Astrocyte of the hippocampus (primary cell): Measurements from ENCODE around the gene DPYSL4.
"Not testable (repeated sequence)": the region's sequence is repeated elsewhere in the genome, so short reads cannot be mapped to it uniquely, and the experiment has no call there.

Experiments
- DNase-seq: peaks from one replicate; pipeline ENCODE4 v3.0.0; 2011; ENCODE audit warnings: low read depth, low spot score

The DPYSL4 gene

GRCh38 chr10:132149917-132150316 lies 36.8 kb upstream of the DPYSL4 start:
- no peak for DNase-seq

- DNase-seq = no peak
These were observed 36.0 kb upstream of the DPYSL4 start for GRCh38 chr10:132150777-132151176.

- DNase-seq = no peak
These were observed 35.3 kb upstream of the DPYSL4 start for GRCh38 chr10:132151286-132151950.

- no peak for DNase-seq
These were observed 34.7 kb upstream of the DPYSL4 start for GRCh38 chr10:132151951-132152505.

GRCh38 chr10:132152896-132153580 lies 33.7 kb upstream of the DPYSL4 start:
- DNase-seq = no peak

- DNase-seq = no peak
These were observed 33.0 kb upstream of the DPYSL4 start for GRCh38 chr10:132153616-132154217.

GRCh38 chr10:132154440-132154839 lies 32.3 kb upstream of the DPYSL4 start:
- no peak for DNase-seq

- DNase-seq = no peak
These were observed 31.8 kb upstream of the DPYSL4 start for GRCh38 chr10:132154931-132155330.

- no peak for DNase-seq
These were observed 30.9 kb upstream of the DPYSL4 start for GRCh38 chr10:132155723-132156381.

GRCh38 chr10:132156382-132156781 lies 30.4 kb upstream of the DPYSL4 start:
- no peak for DNase-seq

- no peak for DNase-seq
These were observed 29.6 kb upstream of the DPYSL4 start for GRCh38 chr10:132157101-132157500.

- DNase-seq = no peak
These were observed 28.5 kb upstream of the DPYSL4 start for GRCh38 chr10:132158122-132158741.

GRCh38 chr10:132158823-132159222 lies 27.9 kb upstream of the DPYSL4 start:
- DNase-seq = no peak

GRCh38 chr10:132159302-132160230 lies 27.2 kb upstream of the DPYSL4 start:
- DNase-seq = not testable (repeated sequence)

- not testable (repeated sequence) for DNase-seq
These were observed 26.5 kb upstream of the DPYSL4 start for GRCh38 chr10:132160231-132160630.

- not testable (repeated sequence) for DNase-seq
These were observed 25.7 kb upstream of the DPYSL4 start for GRCh38 chr10:132160834-132161622.

- no peak for DNase-seq
These were observed 24.7 kb upstream of the DPYSL4 start for GRCh38 chr10:132162021-132162531.

- no peak for DNase-seq
These were observed 24.0 kb upstream of the DPYSL4 start for GRCh38 chr10:132162590-132163277.

GRCh38 chr10:132163278-132163765 lies 23.4 kb upstream of the DPYSL4 start:
- no peak for DNase-seq
